Mucosa of rectum (tissue), 2 donors: Measurements from ENCODE around the gene TRPC4AP.

Source experiments
- H3K27ac ChIP-seq, 2 donors: one replicate each; pipeline ENCODE4 v1.7.0; 2013; ENCODE audit warnings: inconsistent platforms in 2 of 2, low read depth in 2 of 2, low read length in 2 of 2
- H3K27me3 ChIP-seq, 2 donors: one replicate each; pipeline ENCODE4 v1.7.0; 2013; ENCODE audit warnings: low read length in 2 of 2; ENCODE audit not compliant: control insufficient read depth in 2 of 2, insufficient read depth in 2 of 2
- H3K36me3 ChIP-seq, 2 donors: one replicate each; pipeline ENCODE4 v1.7.0; 2013; ENCODE audit warnings: low read length in 2 of 2; ENCODE audit not compliant: control insufficient read depth in 2 of 2, insufficient read depth in 2 of 2
- H3K4me1 ChIP-seq, 2 donors: one replicate each; pipeline ENCODE4 v1.7.0; 2013; ENCODE audit warnings: low read length in 2 of 2, mild to moderate bottlenecking in 1 of 2; ENCODE audit not compliant: control insufficient read depth in 2 of 2, insufficient read depth in 2 of 2
- H3K4me3 ChIP-seq, 2 donors: one replicate each; pipeline ENCODE4 v1.7.0; 2013; ENCODE audit warnings: low read length in 2 of 2
- H3K9ac ChIP-seq, 2 donors: one replicate each; pipeline ENCODE4 v1.7.0; 2013; ENCODE audit warnings: low read length in 2 of 2, low read depth in 1 of 2, mild to moderate bottlenecking in 1 of 2
- H3K9me3 ChIP-seq, 2 donors: one replicate each; pipeline ENCODE4 v1.7.0; 2013; ENCODE audit warnings: low read length in 2 of 2; ENCODE audit not compliant: control insufficient read depth in 2 of 2
- donor health status: healthy.
- donor health status: Normal muscosa, but diverticular disease.

TRPC4AP gene, protein sequence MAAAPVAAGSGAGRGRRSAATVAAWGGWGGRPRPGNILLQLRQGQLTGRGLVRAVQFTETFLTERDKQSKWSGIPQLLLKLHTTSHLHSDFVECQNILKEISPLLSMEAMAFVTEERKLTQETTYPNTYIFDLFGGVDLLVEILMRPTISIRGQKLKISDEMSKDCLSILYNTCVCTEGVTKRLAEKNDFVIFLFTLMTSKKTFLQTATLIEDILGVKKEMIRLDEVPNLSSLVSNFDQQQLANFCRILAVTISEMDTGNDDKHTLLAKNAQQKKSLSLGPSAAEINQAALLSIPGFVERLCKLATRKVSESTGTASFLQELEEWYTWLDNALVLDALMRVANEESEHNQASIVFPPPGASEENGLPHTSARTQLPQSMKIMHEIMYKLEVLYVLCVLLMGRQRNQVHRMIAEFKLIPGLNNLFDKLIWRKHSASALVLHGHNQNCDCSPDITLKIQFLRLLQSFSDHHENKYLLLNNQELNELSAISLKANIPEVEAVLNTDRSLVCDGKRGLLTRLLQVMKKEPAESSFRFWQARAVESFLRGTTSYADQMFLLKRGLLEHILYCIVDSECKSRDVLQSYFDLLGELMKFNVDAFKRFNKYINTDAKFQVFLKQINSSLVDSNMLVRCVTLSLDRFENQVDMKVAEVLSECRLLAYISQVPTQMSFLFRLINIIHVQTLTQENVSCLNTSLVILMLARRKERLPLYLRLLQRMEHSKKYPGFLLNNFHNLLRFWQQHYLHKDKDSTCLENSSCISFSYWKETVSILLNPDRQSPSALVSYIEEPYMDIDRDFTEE

DNA sequence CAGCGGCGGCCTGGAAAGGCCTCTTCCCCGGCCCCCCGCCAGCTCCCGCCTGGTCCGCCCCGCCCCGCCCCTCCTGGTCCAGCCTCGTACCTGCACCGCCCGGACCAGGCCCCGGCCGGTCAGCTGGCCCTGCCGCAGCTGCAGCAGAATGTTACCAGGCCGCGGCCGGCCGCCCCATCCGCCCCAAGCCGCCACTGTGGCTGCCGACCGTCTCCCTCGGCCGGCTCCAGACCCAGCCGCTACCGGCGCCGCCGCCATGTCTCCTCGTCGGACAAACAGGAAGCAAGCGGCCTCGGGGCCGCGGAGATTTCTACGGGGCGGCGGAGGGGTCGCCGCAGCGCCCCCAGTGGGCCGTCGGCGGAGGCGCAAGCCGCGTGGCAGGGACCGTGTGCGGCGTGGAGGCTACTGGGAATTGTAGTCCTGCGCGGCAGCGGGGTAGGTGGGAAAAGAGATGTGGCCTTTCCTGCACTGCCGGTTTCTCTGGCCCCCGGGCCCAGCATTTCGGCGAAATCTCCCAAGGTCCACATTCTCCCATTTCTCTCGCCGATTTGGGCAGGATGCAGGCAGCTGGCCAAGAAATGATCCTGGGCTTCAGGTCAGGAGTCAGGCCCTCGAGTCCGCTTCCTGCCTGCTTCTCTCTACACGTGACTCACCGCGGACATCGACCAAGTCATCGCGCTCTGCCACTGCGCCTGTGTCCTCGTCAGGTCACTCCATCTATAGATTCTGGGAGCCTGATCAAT lies at the start of gene TRPC4AP:
TSS of gene TRPC4AP (minus strand) at position 284 of the 743 bp plus-strand sequence. CDS start at position 258, 26 bp downstream.
- Histone ChIP-seq H3K27ac (peak within 1 kb of the TSS; percentile 87 to 89), H3K4me1 (peaks cover 15 to 17% of the 10 kb centered on the region in 2 donors), H3K9ac (peak within 1 kb of the TSS; percentile 87 to 91), H3K9me3 (no peaks in the 10 kb centered on the region), H3K36me3 (peaks cover 0 to 2% of the 10 kb centered on the region in 2 donors), H3K27me3 (no peaks in the 10 kb centered on the region), H3K4me3 (peak within 1 kb of the TSS; percentile 83 to 92)

DNA sequence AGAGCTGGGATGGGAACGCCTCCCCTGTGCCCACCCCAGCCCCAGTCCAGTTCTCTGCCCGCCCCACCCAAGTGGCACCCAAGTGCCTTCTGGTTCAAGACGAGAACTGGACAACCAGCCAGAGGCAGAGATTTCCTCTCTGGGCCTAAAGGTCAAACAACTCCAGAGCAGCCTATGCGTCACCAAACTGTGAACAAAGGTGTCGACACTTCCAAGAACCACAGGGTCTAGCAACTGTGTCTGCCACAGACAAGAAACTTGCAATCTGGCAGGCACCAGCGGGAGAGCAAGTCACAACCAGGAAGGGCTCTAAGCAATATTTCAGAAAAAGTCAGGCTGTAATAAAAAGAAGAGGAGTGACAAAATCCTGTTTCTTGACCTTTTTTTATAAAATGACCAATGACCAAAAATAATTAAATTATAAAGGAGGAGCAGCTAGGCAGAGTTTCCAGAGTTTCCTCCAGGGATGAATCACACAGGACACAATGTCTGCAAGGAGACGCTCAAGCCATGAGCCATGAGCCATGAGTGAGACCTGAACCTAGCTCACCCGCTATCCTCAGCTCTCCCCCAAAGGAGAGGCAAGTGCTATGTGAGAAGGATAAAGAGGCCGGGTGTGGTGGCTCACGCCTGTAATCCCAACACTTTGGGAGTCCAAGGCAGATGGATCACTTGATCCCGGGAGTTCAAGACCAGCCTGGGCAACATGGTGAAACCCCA lies 43.4 kb upstream of the TRPC4AP start:
- Histone ChIP-seq H3K27ac (no peak overlapping the region), H3K36me3 (peaks cover 41 to 59% of the 10 kb centered on the region in 2 donors), H3K9me3 (no peaks in the 10 kb centered on the region), H3K27me3 (no peaks in the 10 kb centered on the region), H3K4me1 (no peaks in the 10 kb centered on the region), H3K9ac (no peak overlapping the region), H3K4me3 (no peak overlapping the region)

DNA sequence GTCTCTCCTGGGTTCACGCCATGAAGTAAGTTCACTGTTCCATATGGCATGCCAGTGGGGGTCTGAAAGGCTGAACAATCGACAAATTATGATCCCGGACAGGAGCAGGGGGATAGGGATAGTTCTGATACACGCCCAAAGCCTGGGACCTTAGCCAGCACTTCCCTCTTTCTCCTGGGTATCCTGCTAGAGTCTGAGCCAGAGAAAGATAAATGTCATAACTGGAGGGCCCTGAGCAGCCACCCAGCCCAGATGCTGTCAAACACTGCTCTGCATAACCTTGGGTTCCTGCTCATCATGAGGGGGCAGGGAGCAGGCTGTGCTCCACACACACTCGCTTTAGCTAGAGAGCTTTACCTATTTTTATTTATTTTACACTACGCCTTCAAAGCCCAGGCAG lies 42.3 kb upstream of the TRPC4AP start:
- no peak overlapping the region for H3K4me3 ChIP-seq
- H3K9me3 ChIP-seq: no peaks in the 10 kb centered on the region
- peaks cover 39 to 51% of the 10 kb centered on the region in 2 donors for H3K36me3 ChIP-seq
- no peak overlapping the region for H3K27ac ChIP-seq
- no peaks in the 10 kb centered on the region for H3K4me1 ChIP-seq
- H3K9ac ChIP-seq: no peak overlapping the region
- no peaks in the 10 kb centered on the region for H3K27me3 ChIP-seq

DNA sequence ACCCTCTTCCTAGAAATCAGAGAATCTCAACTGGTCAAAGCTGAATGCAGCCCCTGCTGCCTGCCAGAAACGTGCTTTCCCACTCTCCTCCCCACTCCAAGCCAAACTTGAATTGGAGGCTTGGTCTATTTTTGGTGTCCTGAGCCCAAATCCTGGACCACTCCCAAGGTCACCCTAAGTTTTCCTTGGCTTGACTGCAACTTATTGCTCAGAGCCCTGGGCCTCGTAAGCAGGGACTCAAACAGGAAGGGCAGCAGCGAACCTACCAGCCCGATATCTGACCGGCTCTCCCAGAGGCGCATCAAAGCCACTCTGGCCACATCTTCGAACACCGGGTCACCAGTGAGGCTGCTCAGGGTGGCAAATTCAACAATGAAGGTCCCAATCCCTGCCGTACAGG lies 41.9 kb upstream of the TRPC4AP start:
- H3K9ac ChIP-seq: no peak overlapping the region
- H3K4me3 ChIP-seq: no peak overlapping the region
- H3K27me3 ChIP-seq: no peaks in the 10 kb centered on the region
- no peak overlapping the region for H3K27ac ChIP-seq
- no peaks in the 10 kb centered on the region for H3K9me3 ChIP-seq
- peaks cover 37 to 52% of the 10 kb centered on the region in 2 donors for H3K36me3 ChIP-seq
- no peaks in the 10 kb centered on the region for H3K4me1 ChIP-seq

DNA sequence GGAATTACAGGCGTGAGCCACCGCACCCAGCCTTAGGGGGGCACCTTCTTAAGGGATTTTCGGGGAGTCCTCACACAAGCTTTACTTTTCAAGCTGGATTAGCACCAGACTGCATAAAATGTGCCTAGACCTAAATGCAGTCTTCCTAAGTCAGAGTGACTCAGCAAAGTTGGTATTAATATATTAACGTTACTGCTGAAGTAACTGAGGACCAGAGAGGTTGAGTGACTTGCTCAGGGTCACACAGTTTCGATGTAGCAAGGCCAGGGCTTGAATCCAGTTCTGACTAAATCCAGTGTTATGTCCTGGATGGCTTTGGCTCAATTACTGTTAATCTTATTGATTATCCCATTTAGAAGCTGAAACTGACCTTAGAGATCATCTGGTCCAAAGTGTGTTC lies 41.1 kb upstream of the TRPC4AP start:
- Histone ChIP-seq H3K27ac (no peak overlapping the region), H3K9me3 (no peaks in the 10 kb centered on the region), H3K27me3 (no peaks in the 10 kb centered on the region), H3K36me3 (peaks cover 37 to 50% of the 10 kb centered on the region in 2 donors), H3K9ac (no peak overlapping the region), H3K4me3 (no peak overlapping the region), H3K4me1 (peaks cover 0 to 2% of the 10 kb centered on the region in 2 donors)

DNA sequence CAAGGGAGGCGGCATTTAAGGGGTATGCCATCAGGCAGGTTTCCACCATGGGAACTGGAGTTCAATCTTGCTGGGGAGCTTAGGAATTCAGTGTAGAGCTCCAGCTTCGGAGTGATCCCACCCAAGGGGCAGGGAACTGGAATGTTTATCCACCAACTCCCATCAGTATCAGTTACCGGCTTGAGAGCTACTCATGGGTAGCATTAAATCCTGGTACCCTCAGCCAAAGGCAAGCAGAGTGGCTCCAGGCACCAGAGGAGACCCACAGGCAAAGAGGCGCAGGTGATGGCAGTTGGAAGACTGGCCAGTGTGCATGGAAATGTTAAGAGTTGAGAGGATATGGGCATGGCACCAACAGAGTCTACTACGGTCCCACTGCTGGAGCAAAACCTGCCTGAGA lies 40.4 kb upstream of the TRPC4AP start:
- H3K4me3 ChIP-seq: no peak overlapping the region
- no peaks in the 10 kb centered on the region for H3K27me3 ChIP-seq
- no peak overlapping the region for H3K9ac ChIP-seq
- peaks cover 0 to 2% of the 10 kb centered on the region in 2 donors for H3K4me1 ChIP-seq
- H3K9me3 ChIP-seq: no peaks in the 10 kb centered on the region
- H3K27ac ChIP-seq: no peak overlapping the region
- peaks cover 34 to 51% of the 10 kb centered on the region in 2 donors for H3K36me3 ChIP-seq

DNA sequence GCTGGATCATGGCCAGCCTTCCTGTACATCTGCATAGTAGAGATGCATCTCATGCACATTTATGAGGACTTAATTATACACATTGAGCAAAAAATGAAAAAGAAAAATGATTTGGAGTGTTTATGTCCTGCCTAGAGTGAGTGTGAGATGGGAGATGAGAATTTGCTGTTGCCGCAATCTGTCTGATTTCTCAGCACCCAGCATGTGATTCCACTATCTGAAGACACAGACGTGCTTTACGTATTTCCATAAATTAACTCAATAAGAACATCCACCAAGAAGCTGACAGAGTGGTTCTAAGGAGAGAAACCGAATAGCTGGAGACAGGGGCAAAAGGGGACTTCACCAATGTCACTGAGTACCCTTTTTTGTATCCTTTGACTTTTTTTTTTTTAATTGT lies 39.3 kb upstream of the TRPC4AP start:
- no peak overlapping the region for H3K27ac ChIP-seq
- H3K9ac ChIP-seq: no peak overlapping the region
- H3K4me1 ChIP-seq: peaks cover 0 to 2% of the 10 kb centered on the region in 2 donors
- no peaks in the 10 kb centered on the region for H3K9me3 ChIP-seq
- H3K27me3 ChIP-seq: no peaks in the 10 kb centered on the region
- no peak overlapping the region for H3K4me3 ChIP-seq
- peaks cover 28 to 46% of the 10 kb centered on the region in 2 donors for H3K36me3 ChIP-seq

DNA sequence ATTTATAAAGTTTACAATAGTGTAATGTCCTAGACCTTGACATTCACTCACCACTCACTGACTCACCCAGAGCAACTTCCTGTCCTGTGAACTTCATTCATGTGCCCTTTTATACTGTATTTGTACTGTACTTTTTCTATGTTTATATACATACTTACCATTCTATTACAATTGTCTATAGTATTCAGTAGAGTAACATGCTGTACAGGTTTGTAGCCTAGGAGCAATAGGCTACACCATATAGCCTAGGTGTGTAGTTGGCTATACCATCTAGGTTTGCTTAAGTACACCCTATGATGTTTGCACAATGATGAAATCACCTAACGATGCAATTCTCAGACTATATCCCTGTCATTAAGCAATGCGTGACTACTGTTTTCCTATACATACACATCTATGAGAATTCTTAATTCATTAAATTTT lies 37.1 kb upstream of the TRPC4AP start:
- H3K27ac ChIP-seq: no peak overlapping the region
- H3K27me3 ChIP-seq: no peaks in the 10 kb centered on the region
- H3K9me3 ChIP-seq: no peaks in the 10 kb centered on the region
- H3K9ac ChIP-seq: no peak overlapping the region
- no peak overlapping the region for H3K4me3 ChIP-seq
- peaks cover 0 to 2% of the 10 kb centered on the region in 2 donors for H3K4me1 ChIP-seq
- H3K36me3 ChIP-seq: peaks cover 39 to 48% of the 10 kb centered on the region in 2 donors

DNA sequence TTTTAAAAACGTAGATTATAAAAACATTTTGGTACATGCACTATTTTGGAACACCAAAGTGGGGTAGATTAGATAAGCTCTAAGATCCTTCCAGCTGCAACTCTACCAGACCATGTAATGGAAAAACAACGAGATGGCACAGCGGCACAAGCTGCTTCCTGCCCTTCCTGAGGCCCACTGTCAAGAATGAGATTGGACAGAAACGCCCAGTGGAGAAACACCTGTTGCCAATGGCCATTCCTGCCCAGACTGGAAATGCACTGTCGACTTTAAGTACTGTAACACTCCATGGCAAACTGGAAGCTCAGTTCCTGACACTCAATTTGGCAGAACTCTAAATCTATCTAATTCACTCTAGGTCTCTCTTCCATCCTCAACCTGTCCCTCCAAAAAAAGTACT lies 33.1 kb upstream of the TRPC4AP start:
- Histone ChIP-seq H3K36me3 (peaks cover 44 to 56% of the 10 kb centered on the region in 2 donors), H3K27ac (no peak overlapping the region), H3K4me3 (no peak overlapping the region), H3K9me3 (no peaks in the 10 kb centered on the region), H3K9ac (no peak overlapping the region), H3K27me3 (no peaks in the 10 kb centered on the region), H3K4me1 (peaks cover 0 to 2% of the 10 kb centered on the region in 2 donors)
